Breast epithelium (tissue), 3 donors: Measurements from ENCODE around the gene NTRK3.

ENCODE experiments used
- CTCF ChIP-seq, 3 donors: fragments of 450-650 bp; IDR thresholded peaks; one replicate each; pipeline ENCODE4 v1.5.1; 2016 to 2017; ENCODE audit warnings: antibody characterized with exemption in 3 of 3, mild to moderate bottlenecking in 3 of 3, moderate library complexity in 3 of 3
- POLR2A ChIP-seq: fragments of 450-650 bp; IDR thresholded peaks from one replicate; pipeline ENCODE4 v1.6.1; 2016; ENCODE audit warnings: antibody characterized with exemption, mild to moderate bottlenecking, moderate library complexity

GRCh38 chr15:87906444-87906843 is 350.1 kb downstream of the NTRK3 start:
- TF ChIP-seq CTCF (IDR thresholded peaks at IDR 0.05) (no peak), POLR2A (no peak)
